Fibroblast of mammary gland (primary cell): ENCODE results near the gene OSBPL9.

Source experiments
- DNase-seq: peaks from one replicate; pipeline ENCODE4 v3.0.0-alpha.2; 2010; ENCODE audit warnings: low read depth
- H3K4me3 ChIP-seq: 2 replicates; pipeline ENCODE4 v1.5.1; 2011; ENCODE audit warnings: low read depth, mild to moderate bottlenecking, low read length, moderate library complexity; ENCODE audit not compliant: control insufficient read depth
- TF ChIP-seq, protein P1 (sequence below): conservative IDR thresholded peaks from 2 replicates; pipeline ENCODE4 v1.5.1; 2011; ENCODE audit warnings: low read depth, low read length, inconsistent platforms; ENCODE audit not compliant: control insufficient read depth, insufficient read depth

Gene OSBPL9

GRCh38 chr1:51649593-51650091 lies 32.8 kb downstream of the OSBPL9 start:
- no peak for DNase-seq
- H3K4me3 ChIP-seq: no peak overlapping the region
- TF ChIP-seq, protein P1, sequence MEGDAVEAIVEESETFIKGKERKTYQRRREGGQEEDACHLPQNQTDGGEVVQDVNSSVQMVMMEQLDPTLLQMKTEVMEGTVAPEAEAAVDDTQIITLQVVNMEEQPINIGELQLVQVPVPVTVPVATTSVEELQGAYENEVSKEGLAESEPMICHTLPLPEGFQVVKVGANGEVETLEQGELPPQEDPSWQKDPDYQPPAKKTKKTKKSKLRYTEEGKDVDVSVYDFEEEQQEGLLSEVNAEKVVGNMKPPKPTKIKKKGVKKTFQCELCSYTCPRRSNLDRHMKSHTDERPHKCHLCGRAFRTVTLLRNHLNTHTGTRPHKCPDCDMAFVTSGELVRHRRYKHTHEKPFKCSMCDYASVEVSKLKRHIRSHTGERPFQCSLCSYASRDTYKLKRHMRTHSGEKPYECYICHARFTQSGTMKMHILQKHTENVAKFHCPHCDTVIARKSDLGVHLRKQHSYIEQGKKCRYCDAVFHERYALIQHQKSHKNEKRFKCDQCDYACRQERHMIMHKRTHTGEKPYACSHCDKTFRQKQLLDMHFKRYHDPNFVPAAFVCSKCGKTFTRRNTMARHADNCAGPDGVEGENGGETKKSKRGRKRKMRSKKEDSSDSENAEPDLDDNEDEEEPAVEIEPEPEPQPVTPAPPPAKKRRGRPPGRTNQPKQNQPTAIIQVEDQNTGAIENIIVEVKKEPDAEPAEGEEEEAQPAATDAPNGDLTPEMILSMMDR: no peak

GRCh38 chr1:51650198-51650597 lies 33.3 kb downstream of the OSBPL9 start:
- no peak overlapping the region for H3K4me3 ChIP-seq
- TF ChIP-seq, protein P1: no peak
- no peak for DNase-seq

GRCh38 chr1:51651552-51651942 lies 34.7 kb downstream of the OSBPL9 start:
- DNase-seq: no peak
- TF ChIP-seq, protein P1: no peak
- no peak overlapping the region for H3K4me3 ChIP-seq

GRCh38 chr1:51652599-51652998 lies 35.7 kb downstream of the OSBPL9 start:
- DNase-seq: no peak
- TF ChIP-seq, protein P1: no peak
- no peak overlapping the region for H3K4me3 ChIP-seq

DNA sequence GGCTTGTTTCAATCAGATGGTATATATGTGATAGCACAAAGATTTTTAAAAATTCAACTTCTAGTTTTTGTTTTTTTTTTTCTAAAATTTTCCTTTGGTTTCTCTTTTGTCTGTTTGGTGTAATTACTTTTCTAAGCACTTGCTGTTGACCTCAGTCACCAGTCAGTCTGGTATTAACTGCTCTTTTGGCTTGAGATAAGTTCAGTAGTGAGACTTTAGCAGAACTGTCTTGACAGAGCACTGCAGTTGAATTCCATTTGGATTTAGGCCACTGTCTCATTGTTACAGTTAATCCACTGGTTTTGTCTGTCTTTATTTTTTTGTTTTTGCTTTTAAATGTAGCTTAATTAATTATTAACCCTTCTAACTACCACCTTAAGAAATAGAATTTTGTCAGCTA lies 36.2 kb downstream of the OSBPL9 start:
- TF ChIP-seq, protein P1: no peak
- no peak overlapping the region for H3K4me3 ChIP-seq

GRCh38 chr1:51654000-51654399 lies 37.1 kb downstream of the OSBPL9 start:
- TF ChIP-seq, protein P1: no peak
- H3K4me3 ChIP-seq: no peak overlapping the region
- no peak for DNase-seq

More for the DNA sequence above, 36.2 kb downstream of the OSBPL9 start:
- DNase-seq: no peak

DNA sequence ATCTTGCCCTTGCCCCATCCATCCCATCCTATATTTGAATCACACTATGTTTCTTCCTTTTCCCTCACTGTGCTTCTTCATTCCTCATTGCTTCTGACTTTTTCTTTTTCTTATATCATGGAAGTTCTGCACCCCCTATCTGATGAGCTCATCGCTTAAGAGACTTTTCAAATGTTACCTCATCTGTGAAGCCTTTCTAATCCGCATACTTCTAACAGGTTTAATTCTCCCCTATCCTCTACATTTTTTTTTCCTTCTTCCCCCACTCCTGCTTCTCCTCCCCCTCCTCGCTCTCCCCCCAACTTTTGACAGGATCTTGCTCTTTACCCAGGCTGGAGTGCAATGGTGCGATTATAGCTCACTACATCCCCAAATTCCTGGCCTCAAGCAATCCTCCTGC lies 39.5 kb downstream of the OSBPL9 start:
- H3K4me3 ChIP-seq: no peak overlapping the region
- TF ChIP-seq, protein P1: no peak
- no peak for DNase-seq
